Measurements from ENCODE around the gene HIGD2A. TPM values are rescaled to one million over a fixed set of nuclear protein-coding genes. Genes with fewer than 3 reads are reported as not detected.

HIGD2A gene, protein sequence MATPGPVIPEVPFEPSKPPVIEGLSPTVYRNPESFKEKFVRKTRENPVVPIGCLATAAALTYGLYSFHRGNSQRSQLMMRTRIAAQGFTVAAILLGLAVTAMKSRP
- 100 to 1,000 TPM in 1 of 3 donors, 10 to 100 TPM in 2; 89.7 to 111 (median 94.5) TPM for polyA plus RNA-seq (ENCODE audit: insufficient read length in 3 of 3)

DNA sequence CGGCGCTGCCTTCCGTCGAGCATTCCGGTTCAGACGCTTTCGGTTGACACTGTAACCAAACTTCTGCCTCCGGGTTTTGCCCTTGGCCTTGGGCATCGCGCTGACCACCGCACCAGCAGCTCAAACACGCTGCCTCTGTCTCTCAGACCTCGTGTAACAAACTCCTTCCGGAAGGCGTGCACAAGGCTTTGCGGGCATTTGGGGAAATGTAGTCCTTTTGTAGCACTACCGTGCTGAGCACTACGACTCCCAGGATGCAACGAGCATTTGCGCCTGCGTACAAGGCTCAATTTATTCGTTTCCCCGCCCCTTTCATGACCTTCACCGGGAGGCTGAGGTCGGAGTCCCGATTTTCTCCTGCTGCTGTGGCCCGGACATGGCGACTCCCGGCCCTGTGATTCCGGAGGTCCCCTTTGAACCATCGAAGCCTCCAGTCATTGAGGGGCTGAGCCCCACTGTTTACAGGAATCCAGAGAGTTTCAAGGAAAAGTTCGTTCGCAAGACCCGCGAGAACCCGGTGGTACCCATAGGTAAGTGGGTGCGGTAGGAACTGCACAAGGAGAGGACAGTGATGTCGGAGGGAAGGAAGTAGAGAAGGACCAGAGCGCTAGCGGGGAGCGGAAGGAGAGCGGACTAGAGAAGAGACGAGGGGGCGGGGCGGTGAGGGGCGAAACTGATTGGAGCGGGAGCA, at the start of gene HIGD2A, which contains the start of gene NOP16:
HIGD2A (plus strand) TSS at position 308 of the 691 bp plus-strand sequence; CDS start at position 377, 69 bp downstream.
NOP16 (minus strand) TSS at position 155 of the 691 bp plus-strand sequence; CDS start at position 96, 59 bp downstream.
- DNase-seq (ENCODE audit: low read depth in 3 of 3, low spot score in 2 of 3), result peak; percentile 98

GRCh38 chr5:176339304-176339703, 49.2 kb upstream of the HIGD2A start:
- no peak for DNase-seq (ENCODE audit: low read depth in 3 of 3, low spot score in 2 of 3)

DNA sequence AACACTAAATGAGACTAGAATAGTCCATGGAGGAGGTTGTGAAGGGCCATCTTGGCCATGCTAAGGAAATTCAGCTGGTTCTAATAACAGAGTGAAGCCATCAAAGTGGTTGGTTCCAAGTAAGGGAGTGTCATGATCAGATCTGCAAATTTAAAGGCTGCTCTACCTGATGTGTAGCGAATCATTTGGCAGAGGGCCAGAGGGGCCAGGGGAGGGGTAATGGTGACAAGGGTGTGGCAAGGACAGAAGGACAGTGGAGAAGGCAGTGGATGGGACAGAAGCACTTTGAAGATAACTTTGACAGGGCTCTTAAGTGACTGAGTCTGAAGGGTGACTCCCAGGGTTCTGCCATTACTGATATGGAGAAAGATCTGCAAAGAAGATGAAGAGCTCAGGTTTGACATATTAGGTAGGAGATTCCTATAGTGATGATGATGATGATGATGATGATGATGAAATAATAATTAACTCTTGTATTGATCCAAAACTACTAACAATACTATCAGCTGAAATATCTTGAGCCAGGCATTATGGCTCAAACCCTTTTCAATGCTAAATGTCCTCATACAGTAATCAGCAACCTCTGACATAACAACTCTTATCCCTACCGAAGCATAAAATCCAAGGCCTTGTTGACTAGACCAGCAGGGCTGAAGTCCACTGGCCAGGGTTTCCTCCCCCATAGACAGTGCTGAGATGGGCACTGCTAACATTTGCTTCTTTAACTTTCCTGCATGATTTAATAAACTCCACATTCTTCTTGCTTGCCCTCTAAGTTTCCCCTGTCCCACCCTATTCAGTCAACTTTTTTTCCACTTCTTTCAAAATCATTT, 47.0 kb upstream of the HIGD2A start:
- no peak for DNase-seq (ENCODE audit: low read depth in 3 of 3, low spot score in 2 of 3)

- DNase-seq (ENCODE audit: low read depth in 3 of 3, low spot score in 2 of 3), result no peak
Observed at GRCh38 chr5:176342158-176342483, 46.4 kb upstream of the HIGD2A start.

DNA sequence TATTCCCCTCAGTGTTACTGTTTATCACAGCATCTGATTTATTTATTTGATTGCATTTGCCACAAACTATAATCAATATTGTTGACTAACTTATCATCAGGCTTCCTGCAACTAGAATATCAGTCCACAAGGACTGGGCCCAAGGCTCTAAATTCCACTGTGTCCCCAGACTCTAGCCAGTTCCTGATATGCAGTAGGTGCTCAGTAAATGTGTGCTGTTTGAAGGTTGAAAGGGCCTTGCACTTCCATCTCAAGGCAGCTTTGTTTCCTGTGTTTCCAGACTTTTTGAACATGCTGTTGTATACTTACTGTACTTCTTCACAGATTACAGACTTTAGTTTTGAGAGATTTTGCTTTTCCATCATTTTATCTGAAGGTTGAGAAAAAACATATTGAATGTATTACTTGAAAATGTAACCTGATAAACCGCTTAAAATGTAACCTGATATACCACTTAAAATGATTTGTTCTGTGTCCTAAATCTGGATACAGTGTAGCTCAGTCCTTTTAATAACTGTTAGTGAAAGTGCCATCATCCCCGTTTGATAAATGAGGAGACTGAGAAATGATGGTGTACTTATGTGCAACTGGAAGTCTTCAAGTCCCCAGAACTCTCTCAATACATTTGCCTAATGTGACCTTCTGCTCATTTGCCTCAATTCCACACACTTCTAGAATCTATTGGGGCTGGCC, 45.6 kb upstream of the HIGD2A start:
- DNase-seq (ENCODE audit: low read depth in 3 of 3, low spot score in 2 of 3), result no peak

DNA sequence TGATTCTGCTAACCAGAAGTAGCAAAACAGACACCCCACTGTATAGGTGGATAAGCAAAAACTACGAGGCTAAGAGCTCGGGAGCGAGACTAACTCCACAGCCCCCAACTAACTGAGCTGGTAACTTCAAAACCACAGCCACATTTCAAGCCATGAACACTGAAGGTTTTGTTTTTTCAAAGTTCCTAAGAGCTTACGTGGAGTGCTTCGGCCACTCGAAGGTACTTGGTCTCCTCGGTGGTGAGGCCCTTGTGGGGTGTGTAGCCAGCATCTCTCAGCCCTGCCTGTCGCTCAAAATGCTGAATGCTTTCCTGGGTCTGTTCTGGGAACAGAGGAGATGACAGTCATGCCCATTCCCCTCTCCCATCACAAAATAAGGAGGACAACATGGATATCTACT, 38.1 kb upstream of the HIGD2A start:
- DNase-seq (ENCODE audit: low read depth in 3 of 3, low spot score in 2 of 3), result no peak

DNA sequence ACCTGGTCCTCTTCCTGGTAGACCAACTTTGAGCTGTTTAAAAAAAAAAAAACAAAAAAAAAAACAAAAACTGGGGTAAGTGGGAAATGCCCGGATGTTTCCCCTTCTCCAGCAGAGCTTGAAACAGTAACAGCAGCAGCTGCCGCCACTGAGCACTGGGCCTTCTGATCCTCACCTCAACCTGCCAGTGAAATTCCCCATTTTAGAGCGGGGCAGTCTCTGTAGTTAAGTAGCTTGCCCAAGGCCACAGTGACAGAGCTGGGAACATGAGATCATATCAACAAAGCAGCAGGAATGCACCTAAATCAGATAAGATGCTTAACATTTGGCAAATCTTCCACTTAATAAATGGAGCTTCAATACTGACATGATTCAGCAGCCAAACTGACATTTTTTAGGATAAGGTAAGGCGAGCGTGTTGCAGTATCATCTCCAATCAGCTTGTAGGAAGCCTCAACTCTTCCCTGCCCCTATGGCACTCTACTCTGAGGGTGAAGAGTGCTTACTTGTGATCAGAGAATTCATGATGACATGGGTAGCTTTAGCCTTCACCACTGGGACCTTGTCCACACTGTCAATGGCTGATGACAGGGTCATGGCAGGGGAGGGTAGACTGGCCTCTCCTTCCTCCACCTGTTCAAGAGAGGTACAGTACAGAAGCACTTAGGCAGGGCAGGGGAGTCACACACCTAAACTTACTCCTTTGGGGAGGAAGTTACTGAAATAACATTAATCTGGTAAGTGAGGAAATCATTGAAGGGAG, 36.3 kb upstream of the HIGD2A start:
- DNase-seq (ENCODE audit: low read depth in 3 of 3, low spot score in 2 of 3), result no peak

GRCh38 chr5:176353533-176353932, 35.0 kb upstream of the HIGD2A start:
- no peak for DNase-seq (ENCODE audit: low read depth in 3 of 3, low spot score in 2 of 3)

DNA sequence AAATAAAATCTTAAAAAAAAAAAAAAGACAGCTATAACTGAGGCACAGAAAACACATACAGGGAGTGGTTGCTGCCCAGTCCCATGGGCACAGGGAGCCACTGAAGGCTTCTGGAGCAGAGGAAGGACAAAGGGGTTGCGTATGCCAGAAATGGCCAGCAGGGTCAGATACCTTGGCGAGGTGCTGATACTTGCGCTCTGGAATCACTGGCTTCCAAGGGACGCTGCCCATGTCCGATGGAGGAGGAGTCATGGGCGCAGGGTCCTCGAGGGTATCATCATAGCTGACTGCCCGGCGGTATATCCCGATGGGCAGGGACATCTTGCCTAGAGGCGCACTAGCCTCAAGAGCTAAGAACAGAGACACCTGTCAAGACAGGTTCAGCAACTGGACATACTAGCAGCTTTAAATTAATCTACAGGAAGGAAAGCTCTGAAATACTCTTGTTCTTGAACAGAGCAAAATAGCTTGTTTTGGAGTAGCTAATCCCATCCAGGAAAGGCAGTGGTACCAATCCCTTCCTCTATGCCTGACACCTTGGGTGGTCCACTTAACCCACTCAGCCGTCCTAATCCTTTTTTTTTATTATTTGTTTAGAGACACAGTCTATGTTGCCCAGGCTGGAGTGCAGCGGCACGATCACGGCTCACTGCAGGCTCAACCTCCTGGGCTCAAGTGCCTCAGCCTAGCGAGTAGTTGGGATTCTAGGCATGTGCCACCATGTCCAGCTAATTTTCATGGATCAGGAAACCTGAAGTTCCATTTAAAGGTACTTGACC, 33.0 kb upstream of the HIGD2A start:
- no peak for DNase-seq (ENCODE audit: low read depth in 3 of 3, low spot score in 2 of 3)

DNA sequence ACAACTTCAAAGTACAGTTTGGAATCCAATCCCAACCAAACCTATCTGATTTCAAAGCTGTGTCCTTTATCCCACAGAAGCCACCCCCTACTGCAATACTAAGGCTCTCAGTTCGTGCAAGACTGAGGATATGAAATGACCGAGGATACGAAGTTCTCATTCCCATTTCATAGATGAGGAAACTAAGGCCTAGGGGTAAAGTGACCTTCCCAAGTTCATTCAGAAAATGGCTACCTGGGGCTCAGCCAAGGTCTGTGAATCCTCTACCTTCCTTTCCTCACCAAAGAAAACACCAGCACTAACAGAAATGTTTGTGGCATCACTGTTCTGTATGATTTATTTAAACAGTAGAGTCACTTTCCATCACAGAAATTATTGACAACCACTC, 32.4 kb upstream of the HIGD2A start:
- DNase-seq (ENCODE audit: low read depth in 3 of 3, low spot score in 2 of 3), result no peak

GRCh38 chr5:176359658-176360057, 28.9 kb upstream of the HIGD2A start:
- no peak for DNase-seq (ENCODE audit: low read depth in 3 of 3, low spot score in 2 of 3)

DNA sequence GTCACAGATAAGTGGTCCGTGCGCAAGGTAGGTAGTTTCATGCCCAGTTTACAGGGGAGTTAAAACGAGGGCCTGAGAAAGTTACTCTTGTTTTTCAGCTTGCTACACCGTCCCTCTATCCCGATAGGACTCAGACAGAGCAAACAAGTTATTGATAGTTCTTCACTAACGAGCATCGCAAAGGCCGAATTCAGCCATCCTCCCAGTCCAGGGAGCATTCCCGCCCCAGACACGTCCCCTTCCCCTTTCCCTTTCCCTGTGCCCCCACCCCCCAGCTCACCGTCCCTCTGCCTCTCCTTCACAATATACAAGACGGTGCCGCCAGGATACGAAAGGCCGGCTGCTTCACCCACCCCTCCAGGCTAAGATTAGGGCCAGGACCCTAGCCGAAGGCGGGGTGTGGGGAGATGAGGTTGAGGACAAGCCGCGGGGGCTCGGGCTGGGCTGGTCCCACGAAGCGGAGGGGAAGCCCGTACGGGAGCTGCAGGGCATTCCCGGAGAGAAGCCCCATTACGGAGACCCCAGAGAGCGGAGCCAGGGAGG, 27.6 kb upstream of the HIGD2A start:
- DNase-seq (ENCODE audit: low read depth in 3 of 3, low spot score in 2 of 3), result no peak

DNA sequence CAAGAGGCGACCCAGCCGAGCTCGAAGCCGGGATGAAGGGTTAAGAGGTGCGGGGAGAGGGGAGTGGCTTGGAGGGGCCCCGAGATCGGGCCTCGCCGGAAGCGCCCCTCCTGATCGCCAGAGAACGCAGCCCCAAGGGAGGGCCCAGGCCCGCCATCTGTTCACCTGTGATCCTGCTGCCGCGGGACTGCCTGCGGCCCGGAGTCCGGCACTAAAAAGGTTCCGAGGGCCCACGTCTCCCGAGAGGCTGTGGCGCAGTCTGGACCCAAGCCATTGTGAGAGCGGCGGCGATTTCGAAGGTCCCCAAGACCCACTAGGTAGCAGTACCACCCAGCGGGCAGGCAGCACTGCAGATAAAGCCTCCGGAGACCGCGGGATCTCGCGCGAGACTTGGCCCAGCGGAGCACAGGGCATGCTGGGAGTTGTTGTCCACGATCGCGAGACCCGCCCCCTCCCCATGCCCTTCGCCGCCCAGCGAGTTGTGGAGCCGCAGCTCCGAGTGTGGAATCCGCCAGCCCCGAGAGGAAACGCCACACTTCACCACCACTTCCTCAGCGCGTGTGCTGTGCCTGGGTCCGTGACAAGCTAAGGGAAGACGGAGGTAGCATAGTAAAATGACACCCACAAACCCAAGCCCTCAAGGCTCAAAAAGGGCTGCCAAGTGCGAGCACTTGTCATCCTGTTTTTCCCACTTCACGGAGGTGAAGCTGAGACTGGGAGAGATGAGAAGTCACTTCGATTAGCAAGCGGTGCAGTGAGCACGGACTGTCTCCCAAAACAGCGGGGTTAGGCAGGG, 26.9 kb upstream of the HIGD2A start, which contains the start of gene KIAA1191:
KIAA1191 (minus strand) TSS at position 328 of the 796 bp plus-strand sequence. CDS start 2,256 bp downstream, outside the sequence.
- peak; percentile 68 to 84 (median 78) for DNase-seq (ENCODE audit: low read depth in 3 of 3, low spot score in 2 of 3)

DNA sequence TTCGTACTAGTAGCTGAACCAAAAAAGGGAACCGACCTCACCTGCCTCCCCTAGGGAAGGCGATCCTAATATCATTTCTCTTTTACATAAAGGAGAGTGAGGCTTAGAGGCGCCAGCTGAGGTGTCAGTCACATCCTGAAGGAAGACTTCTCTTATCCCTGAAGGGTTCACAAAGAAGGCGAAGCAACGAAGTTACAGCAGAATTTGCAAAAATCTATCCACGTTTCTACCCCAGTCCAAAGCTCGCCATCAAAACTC, 26.4 kb upstream of the HIGD2A start:
- no peak for DNase-seq (ENCODE audit: low read depth in 3 of 3, low spot score in 2 of 3)

GRCh38 chr5:176364765-176365350, 23.7 kb upstream of the HIGD2A start:
- no peak for DNase-seq (ENCODE audit: low read depth in 3 of 3, low spot score in 2 of 3)

- DNase-seq (ENCODE audit: low read depth in 3 of 3, low spot score in 2 of 3), result no peak
Observed at GRCh38 chr5:176365351-176366231, 23.0 kb upstream of the HIGD2A start, which contains the start of gene ARL10. Gene ARL10, plus strand, starts transcription at chr5:176365487. Its CDS starts 77 bp downstream, at chr5:176365564.

DNA sequence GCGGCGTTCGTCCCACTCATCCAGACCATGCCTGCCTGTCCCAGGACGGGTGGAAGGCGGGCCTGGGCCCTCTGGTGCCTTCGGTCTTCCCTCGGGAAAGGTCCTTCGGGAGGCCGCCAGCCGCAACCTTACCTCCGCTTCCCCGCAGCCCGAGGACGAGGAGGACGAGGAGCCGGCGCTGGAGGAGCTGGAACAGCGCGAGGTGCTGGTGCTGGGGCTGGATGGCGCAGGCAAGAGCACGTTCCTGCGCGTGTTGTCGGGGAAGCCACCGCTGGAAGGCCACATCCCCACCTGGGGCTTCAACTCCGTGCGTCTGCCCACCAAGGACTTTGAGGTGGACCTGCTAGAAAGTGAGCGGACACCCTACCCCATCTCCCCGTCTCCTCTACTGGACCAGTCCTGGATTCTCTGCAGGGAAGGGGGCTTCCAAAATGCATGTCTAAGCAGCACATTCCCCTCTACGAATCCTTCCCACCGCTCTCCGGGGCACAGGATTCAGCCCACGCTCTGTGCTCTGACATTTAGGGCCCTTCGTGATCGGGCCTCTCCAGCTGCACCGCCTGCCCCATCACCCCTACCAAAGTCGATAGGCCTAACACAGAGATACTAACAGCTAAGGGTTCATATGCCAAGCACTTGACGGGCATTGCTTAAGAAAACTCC, 22.2 kb upstream of the HIGD2A start:
- no peak for DNase-seq (ENCODE audit: low read depth in 3 of 3, low spot score in 2 of 3)
